Sigmoid colon (tissue), 7 donors: ENCODE results near the gene PFKFB2. TPM values are rescaled to one million over a fixed set of nuclear protein-coding genes. Genes with fewer than 3 reads are reported as not detected.

Experiments
- DNase-seq: peaks from one replicate; pipeline ENCODE4 v3.0.0-alpha.2; 2019
- H3K27ac ChIP-seq, 4 donors: fragments of 200-600 bp; sonication (generic); one replicate each; pipeline ENCODE4 v1.5.1; 2016 to 2019; ENCODE audit warnings: mild to moderate bottlenecking in 1 of 4
- H3K27me3 ChIP-seq, 3 donors: fragments of 200-600 bp; sonication (generic); one replicate each; pipeline ENCODE4 v1.5.1; 2019; ENCODE audit warnings: mild to moderate bottlenecking in 1 of 3
- H3K36me3 ChIP-seq, 4 donors: fragments of 200-600 bp; sonication (generic); one replicate each; pipeline ENCODE4 v1.5.1; 2016 to 2019
- H3K4me1 ChIP-seq, 4 donors: fragments of 200-600 bp; sonication (generic); one replicate each; pipeline ENCODE4 v1.5.1; 2017 to 2019
- H3K4me3 ChIP-seq, 4 donors: fragments of 200-600 bp; sonication (generic); one replicate each; pipeline ENCODE4 v1.5.1; 2017 to 2019; ENCODE audit warnings: mild to moderate bottlenecking in 2 of 4, moderate library complexity in 1 of 4
- H3K9me3 ChIP-seq, 4 donors: fragments of 200-600 bp in 3 of 4; sonication (generic) in 3 of 4; one replicate each; pipeline versions ENCODE4 v1.5.1 to v1.6.1; 2013 to 2019
- EP300 ChIP-seq, 4 donors: sonication (generic); formaldehyde crosslinking; IDR thresholded peaks; one replicate each; pipeline ENCODE4 v1.6.1; 2017; ENCODE audit warnings: antibody characterized with exemption in 4 of 4
- POLR2A ChIP-seq, 2 donors: fragments of 450-650 bp; IDR thresholded peaks; one replicate each; pipeline ENCODE4 v1.6.1; 2016; ENCODE audit warnings: antibody characterized with exemption in 2 of 2, mild to moderate bottlenecking in 2 of 2, moderate library complexity in 2 of 2
- POLR2AphosphoS5 ChIP-seq, 4 donors: sonication (generic); formaldehyde crosslinking; IDR thresholded peaks; one replicate each; pipeline ENCODE4 v1.6.1; 2017; ENCODE audit warnings: antibody characterized with exemption in 4 of 4
- WGBS, 2 donors: extraction: QIAGEN DNeasy Blood & Tissue Kit; methylation state at CpG; one replicate each; pipeline ENCODE4 v1.1.7; 2013; 5-methylcytosine and 5-hydroxymethylcytosine counted together
- intact Hi-C: fragments of 100-400 bp; cut with DNase I; formaldehyde crosslinking; loops from one replicate; pipeline ENCODE4 v1.15.1; 2023
- polyA plus RNA-seq, 3 donors: library from polyadenylated mRNA; stranded (reverse); fragments of 200-250 nt; gene quantifications; one replicate each; pipeline ENCODE4 v1.2.3, GENCODE V29; 2013
- total RNA-seq, 4 donors: library from RNA; depleted of rRNA; stranded (reverse); fragments of >200 nt; gene quantifications; one replicate each; pipeline ENCODE4 v1.1.0, GENCODE V29; 2016
- TF ChIP-seq, protein P1 (sequence below), 4 experiments: fragments of 450-650 bp in 3 of 4; fragments of 200-600 bp in 1 of 4; IDR thresholded peaks; one replicate each; pipeline ENCODE4 v1.5.1; 2016 to 2019; ENCODE audit warnings: antibody characterized with exemption in 4 of 4, mild to moderate bottlenecking in 3 of 4, moderate library complexity in 2 of 4
- donor health status: healthy with polysubstance abuse.
- donor health status: Bipolar disorder and iron deficiency.
- donor health status: healthy.

The PFKFB2 gene
- total and polyA plus RNA-seq, 7 donors, result 5.0 to 24.9 (median 7.8) TPM

DNA sequence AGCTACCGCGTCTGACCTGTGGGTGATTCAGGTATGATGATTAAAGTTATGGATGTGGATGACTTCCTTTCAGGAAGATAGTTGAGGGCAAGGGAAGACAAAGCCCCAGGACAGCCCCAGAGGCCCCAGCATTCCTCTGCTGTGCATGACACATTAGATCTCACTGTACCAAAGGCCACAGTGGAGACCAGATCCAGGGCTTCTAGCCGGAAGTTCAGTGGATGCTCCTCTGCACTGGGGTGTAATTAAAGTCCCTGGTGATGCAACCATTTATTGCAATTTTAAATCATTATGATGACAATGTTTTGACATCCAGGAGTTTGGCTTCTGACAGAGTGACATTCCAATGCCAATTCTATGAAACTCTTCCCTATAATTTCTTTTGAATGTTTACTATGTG is 55.9 kb downstream of the PFKFB2 start:
- 87 to 92% methylated on average over 3 of the region's 3 CpGs for WGBS, 2 donors
- TF ChIP-seq, protein P1, sequence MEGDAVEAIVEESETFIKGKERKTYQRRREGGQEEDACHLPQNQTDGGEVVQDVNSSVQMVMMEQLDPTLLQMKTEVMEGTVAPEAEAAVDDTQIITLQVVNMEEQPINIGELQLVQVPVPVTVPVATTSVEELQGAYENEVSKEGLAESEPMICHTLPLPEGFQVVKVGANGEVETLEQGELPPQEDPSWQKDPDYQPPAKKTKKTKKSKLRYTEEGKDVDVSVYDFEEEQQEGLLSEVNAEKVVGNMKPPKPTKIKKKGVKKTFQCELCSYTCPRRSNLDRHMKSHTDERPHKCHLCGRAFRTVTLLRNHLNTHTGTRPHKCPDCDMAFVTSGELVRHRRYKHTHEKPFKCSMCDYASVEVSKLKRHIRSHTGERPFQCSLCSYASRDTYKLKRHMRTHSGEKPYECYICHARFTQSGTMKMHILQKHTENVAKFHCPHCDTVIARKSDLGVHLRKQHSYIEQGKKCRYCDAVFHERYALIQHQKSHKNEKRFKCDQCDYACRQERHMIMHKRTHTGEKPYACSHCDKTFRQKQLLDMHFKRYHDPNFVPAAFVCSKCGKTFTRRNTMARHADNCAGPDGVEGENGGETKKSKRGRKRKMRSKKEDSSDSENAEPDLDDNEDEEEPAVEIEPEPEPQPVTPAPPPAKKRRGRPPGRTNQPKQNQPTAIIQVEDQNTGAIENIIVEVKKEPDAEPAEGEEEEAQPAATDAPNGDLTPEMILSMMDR (IDR thresholded peaks at IDR 0.05), result no peak
- TF ChIP-seq POLR2A (IDR thresholded peaks at IDR 0.05), result no peak
- no peak overlapping the region for H3K4me3 ChIP-seq
- H3K4me1 ChIP-seq, result no peaks in the 10 kb centered on the region
- H3K27me3 ChIP-seq, result no peaks in the 10 kb centered on the region
- no peaks in the 10 kb centered on the region for H3K9me3 ChIP-seq
- H3K27ac ChIP-seq, result no peak overlapping the region
- intact Hi-C loops, result no loop called here
- no peak for DNase-seq
- no peaks in the 10 kb centered on the region for H3K36me3 ChIP-seq

DNA sequence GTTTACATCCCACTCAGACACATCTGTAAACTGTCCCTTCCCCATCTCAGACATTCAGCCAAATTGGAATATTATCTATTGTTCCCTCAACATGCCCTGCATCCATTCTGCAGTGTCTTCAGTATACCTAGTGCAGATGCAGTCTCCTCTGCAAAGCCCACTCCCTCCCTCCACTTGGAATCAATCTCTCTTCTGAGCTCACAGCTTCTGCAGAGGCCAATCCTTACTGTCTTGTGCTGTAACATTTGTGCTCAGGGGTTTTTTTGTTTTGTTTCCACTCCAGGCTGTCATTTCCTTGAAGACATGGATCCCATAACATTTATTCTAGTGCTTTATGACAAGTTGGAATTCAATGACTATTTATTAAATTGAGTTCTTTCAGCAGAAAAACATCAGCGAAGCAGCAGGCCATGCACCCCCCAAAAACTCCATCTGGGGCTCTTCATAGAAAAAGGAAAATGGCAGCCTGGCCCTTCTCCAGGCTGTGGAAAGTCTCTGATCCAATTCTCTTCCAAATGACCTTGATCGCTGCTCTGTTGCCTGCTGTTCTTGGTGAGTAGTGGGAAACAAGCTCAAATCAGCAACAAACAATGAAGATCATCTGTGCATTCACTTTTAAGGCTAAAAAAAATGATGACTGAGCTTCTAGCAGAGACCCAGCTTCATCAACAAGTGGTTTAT is 59.7 kb downstream of the PFKFB2 start:
- Histone ChIP-seq H3K27me3 (no peaks in the 10 kb centered on the region), H3K27ac (no peak overlapping the region), H3K4me3 (no peak overlapping the region), H3K4me1 (no peaks in the 10 kb centered on the region), H3K36me3 (no peaks in the 10 kb centered on the region), H3K9me3 (no peaks in the 10 kb centered on the region)
- 76 to 84% methylated on average over 2 of the region's 2 CpGs for WGBS, 2 donors
- DNase-seq, result no peak
- intact Hi-C loops, result no loop called here
- TF ChIP-seq POLR2AphosphoS5 (IDR thresholded peaks at IDR 0.05), result no peak
- no peak for TF ChIP-seq POLR2A (IDR thresholded peaks at IDR 0.05)

DNA sequence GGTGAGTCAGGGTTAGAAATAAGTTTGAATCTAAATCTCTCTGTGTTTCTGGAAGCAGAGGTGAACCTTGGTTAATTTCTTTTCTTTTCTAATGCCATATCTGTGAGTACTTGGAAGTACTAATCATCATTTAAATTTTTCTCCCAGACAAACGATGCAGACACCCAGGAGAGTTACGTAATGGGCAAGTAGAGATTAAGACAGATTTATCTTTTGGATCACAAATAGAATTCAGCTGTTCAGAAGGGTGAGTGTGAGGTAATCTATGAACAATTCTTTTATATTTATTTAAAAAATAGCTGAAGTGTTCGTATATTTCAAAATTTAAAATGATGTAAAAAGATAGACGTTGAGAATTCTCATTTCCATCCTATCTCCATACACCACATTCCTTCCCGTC is 62.2 kb downstream of the PFKFB2 start:
- Histone ChIP-seq H3K36me3 (no peaks in the 10 kb centered on the region), H3K4me1 (no peaks in the 10 kb centered on the region), H3K27ac (no peak overlapping the region), H3K4me3 (no peak overlapping the region), H3K9me3 (no peaks in the 10 kb centered on the region), H3K27me3 (no peaks in the 10 kb centered on the region)
- DNase-seq, result no peak
- intact Hi-C loops, result no loop called here
- TF ChIP-seq POLR2A (IDR thresholded peaks at IDR 0.05), result no peak
- TF ChIP-seq, protein P1 (IDR thresholded peaks at IDR 0.05), result no peak
- TF ChIP-seq POLR2AphosphoS5 (IDR thresholded peaks at IDR 0.05), result no peak
- no peak for TF ChIP-seq EP300 (IDR thresholded peaks at IDR 0.05)
- 85 to 87% methylated on average over 5 of the region's 5 CpGs for WGBS, 2 donors

DNA sequence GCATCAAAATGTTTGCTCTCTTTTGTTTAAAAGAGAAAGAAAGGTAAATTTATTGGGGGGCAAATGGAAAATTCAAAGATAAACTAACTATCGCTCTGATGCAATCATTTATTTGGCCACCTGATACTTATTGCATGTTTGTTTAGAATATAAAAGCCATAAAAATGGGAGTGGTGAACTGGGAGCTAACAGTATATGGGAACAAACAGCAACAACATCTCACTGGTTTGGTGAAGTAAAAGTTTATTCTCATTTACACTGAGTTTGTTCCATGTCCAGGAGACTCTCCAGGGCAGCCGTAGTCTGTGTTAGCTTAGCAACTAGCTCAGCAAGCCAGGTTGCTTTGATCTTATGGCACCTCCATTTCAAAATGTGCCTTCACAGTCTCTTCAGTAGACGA is 71.3 kb downstream of the PFKFB2 start:
- TF ChIP-seq POLR2A (IDR thresholded peaks at IDR 0.05) (no peak), POLR2AphosphoS5 (IDR thresholded peaks at IDR 0.05) (no peak), EP300 (IDR thresholded peaks at IDR 0.05) (no peak)
- TF ChIP-seq, protein P1 (IDR thresholded peaks at IDR 0.05), result no peak
- WGBS, 2 donors, result 27 to 75% methylated on average over 3 of the region's 3 CpGs
- intact Hi-C loops, result no loop called here

DNA sequence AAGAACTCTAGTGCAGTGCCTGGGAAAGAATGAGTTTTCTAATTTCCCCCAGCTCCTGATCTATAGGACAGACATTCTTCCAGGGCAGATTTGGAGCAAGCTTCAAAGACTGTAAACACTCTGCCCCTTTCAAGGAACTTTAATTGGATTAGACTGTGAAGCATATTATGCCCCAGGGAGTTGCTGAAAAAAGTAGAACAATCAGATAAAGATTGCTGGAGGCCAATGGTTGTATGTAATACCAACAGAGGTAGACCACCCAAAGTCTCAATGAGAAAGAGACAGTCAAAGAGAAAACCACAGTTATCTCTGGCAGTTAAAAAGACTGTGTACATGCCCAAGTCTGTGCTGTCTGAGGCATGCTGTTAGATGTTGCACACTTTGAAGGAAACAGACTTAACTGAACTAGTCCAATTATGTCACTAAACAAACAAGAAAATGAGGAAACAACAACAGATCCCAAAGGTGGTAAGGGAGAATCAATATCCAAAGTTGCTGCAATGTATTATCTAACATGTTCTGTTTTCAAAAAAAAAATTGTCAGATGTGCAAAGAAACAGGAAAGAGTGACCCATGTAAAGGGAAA is 75.4 kb downstream of the PFKFB2 start:
- no peak for TF ChIP-seq EP300 (IDR thresholded peaks at IDR 0.05)
- TF ChIP-seq, protein P1 (IDR thresholded peaks at IDR 0.05), result no peak
- no peak for TF ChIP-seq POLR2AphosphoS5 (IDR thresholded peaks at IDR 0.05)
- TF ChIP-seq POLR2A (IDR thresholded peaks at IDR 0.05), result no peak
- Histone ChIP-seq H3K27me3 (no peaks in the 10 kb centered on the region), H3K9me3 (peaks cover 4 to 16% (median 9%) of the 10 kb centered on the region in 4 donors), H3K27ac (no peak overlapping the region), H3K4me3 (no peak overlapping the region), H3K4me1 (no peaks in the 10 kb centered on the region), H3K36me3 (peaks cover 0 to 4% (median 0%) of the 10 kb centered on the region in 4 donors)
- intact Hi-C loops, result no loop called here
- DNase-seq, result no peak

More for the DNA sequence above, 71.3 kb downstream of the PFKFB2 start:
- no peaks in the 10 kb centered on the region for H3K27me3 ChIP-seq
- no peak overlapping the region for H3K27ac ChIP-seq
- peaks cover under 1 to 11% (median 7%) of the 10 kb centered on the region in 4 donors for H3K9me3 ChIP-seq
- H3K4me3 ChIP-seq, result no peak overlapping the region
- H3K4me1 ChIP-seq, result no peaks in the 10 kb centered on the region
- H3K36me3 ChIP-seq, result no peaks in the 10 kb centered on the region
- no peak for DNase-seq
